GM19463 (cell line): ENCODE measurements around the gene CNOT4.

Experiments used
- ATAC-seq: cut with Tn5 transposase; IDR thresholded peaks from one replicate; pipeline ENCODE4 v1.9.1; 2021; ENCODE audit warnings: mild to moderate bottlenecking, moderate library complexity; ENCODE audit not compliant: unreplicated experiment

The CNOT4 gene

GRCh38 chr7:135405969-135406368, 103.9 kb downstream of the CNOT4 start:
- no peak for ATAC-seq

GRCh38 chr7:135403302-135403701, 106.6 kb downstream of the CNOT4 start:
- ATAC-seq, result no peak

- ATAC-seq, result no peak
Measured at GRCh38 chr7:135397689-135398088, 112.2 kb downstream of the CNOT4 start.

GRCh38 chr7:135392701-135393100, 117.2 kb downstream of the CNOT4 start:
- no peak for ATAC-seq

GRCh38 chr7:135391514-135391913, 118.4 kb downstream of the CNOT4 start:
- ATAC-seq, result no peak

GRCh38 chr7:135390829-135391228, 119.1 kb downstream of the CNOT4 start:
- no peak for ATAC-seq

- ATAC-seq, result no peak
Measured at GRCh38 chr7:135389971-135390370, 119.9 kb downstream of the CNOT4 start.

- ATAC-seq, result no peak
Measured at GRCh38 chr7:135388616-135389015, 121.3 kb downstream of the CNOT4 start.

GRCh38 chr7:135386776-135387175, 123.1 kb downstream of the CNOT4 start:
- ATAC-seq, result no peak

GRCh38 chr7:135386181-135386580, 123.7 kb downstream of the CNOT4 start:
- ATAC-seq, result no peak

- ATAC-seq, result no peak
Measured at GRCh38 chr7:135385209-135385608, 124.7 kb downstream of the CNOT4 start.

GRCh38 chr7:135383525-135384175, 126.3 kb downstream of the CNOT4 start:
- no peak for ATAC-seq

- ATAC-seq, result no peak
Measured at GRCh38 chr7:135382173-135382572, 127.7 kb downstream of the CNOT4 start.

GRCh38 chr7:135381369-135381768, 128.5 kb downstream of the CNOT4 start:
- ATAC-seq, result no peak

- ATAC-seq, result no peak
Measured at GRCh38 chr7:135380351-135380750, 129.6 kb downstream of the CNOT4 start.

- ATAC-seq, result no peak
Measured at GRCh38 chr7:135377171-135377570, 132.7 kb downstream of the CNOT4 start.

GRCh38 chr7:135375908-135376699, 133.8 kb downstream of the CNOT4 start:
- ATAC-seq, result no peak

GRCh38 chr7:135374736-135375135, 135.2 kb downstream of the CNOT4 start:
- ATAC-seq, result no peak

- no peak for ATAC-seq
Measured at GRCh38 chr7:135372222-135372621, 137.7 kb downstream of the CNOT4 start.

- ATAC-seq, result no peak
Measured at GRCh38 chr7:135370656-135371055, 139.2 kb downstream of the CNOT4 start.

- ATAC-seq, result no peak
Measured at GRCh38 chr7:135369405-135369804, 140.5 kb downstream of the CNOT4 start.

- no peak for ATAC-seq
Measured at GRCh38 chr7:135368416-135369186, 141.3 kb downstream of the CNOT4 start.
